HG03060 (cell line): ENCODE data around the gene ETS2.
"Not testable (repeated sequence)": the region's sequence is repeated elsewhere in the genome, so short reads cannot be mapped to it uniquely, and the experiment has no call there.

Experiments used
- ATAC-seq: cut with Tn5 transposase; IDR thresholded peaks from one replicate; pipeline ENCODE4 v1.9.1; 2021; ENCODE audit warnings: low read depth, moderate number of reproducible peaks; ENCODE audit not compliant: unreplicated experiment

ETS2 gene

GRCh38 chr21:38831526-38832467 lies 26.1 kb downstream of the ETS2 start:
- peak; percentile 91 for ATAC-seq

- no peak for ATAC-seq
These were observed 26.9 kb downstream of the ETS2 start for GRCh38 chr21:38832664-38833063.

- ATAC-seq = no peak
These were observed 27.4 kb downstream of the ETS2 start for GRCh38 chr21:38833117-38833516.

GRCh38 chr21:38834725-38835124 lies 29.0 kb downstream of the ETS2 start:
- no peak for ATAC-seq

- no peak for ATAC-seq
These were observed 32.2 kb downstream of the ETS2 start for GRCh38 chr21:38837806-38838461.

GRCh38 chr21:38838598-38839327 lies 33.0 kb downstream of the ETS2 start:
- no peak for ATAC-seq

GRCh38 chr21:38839328-38840286 lies 33.9 kb downstream of the ETS2 start:
- ATAC-seq = no peak

GRCh38 chr21:38840456-38841300 lies 34.9 kb downstream of the ETS2 start:
- no peak for ATAC-seq

GRCh38 chr21:38841472-38841871 lies 35.7 kb downstream of the ETS2 start:
- ATAC-seq = no peak

GRCh38 chr21:38842079-38842478 lies 36.4 kb downstream of the ETS2 start:
- no peak for ATAC-seq

GRCh38 chr21:38843379-38843778 lies 37.6 kb downstream of the ETS2 start:
- ATAC-seq = no peak

GRCh38 chr21:38843806-38844503 lies 38.2 kb downstream of the ETS2 start:
- ATAC-seq = no peak

- ATAC-seq = not testable (repeated sequence)
These were observed 39.6 kb downstream of the ETS2 start for GRCh38 chr21:38845374-38845773.

GRCh38 chr21:38847556-38847955 lies 41.8 kb downstream of the ETS2 start:
- ATAC-seq = no peak

GRCh38 chr21:38848187-38848609 lies 42.5 kb downstream of the ETS2 start:
- ATAC-seq = no peak

GRCh38 chr21:38849776-38850175 lies 44.0 kb downstream of the ETS2 start:
- no peak for ATAC-seq

GRCh38 chr21:38850277-38850951 lies 44.7 kb downstream of the ETS2 start:
- ATAC-seq = no peak

GRCh38 chr21:38851101-38851500 lies 45.4 kb downstream of the ETS2 start:
- ATAC-seq = no peak
